ENCODE measurements around the gene SYTL3. TPM values are rescaled to one million over a fixed set of nuclear protein-coding genes. Genes with fewer than 3 reads are reported as not detected.
A peak's percentile ranks its signal among the peaks of the same experiment; 100 is the strongest.

Gene SYTL3
- total and polyA plus RNA-seq, 2 experiments from 2014 or later = 0.07 TPM; not detected in 1

DNA sequence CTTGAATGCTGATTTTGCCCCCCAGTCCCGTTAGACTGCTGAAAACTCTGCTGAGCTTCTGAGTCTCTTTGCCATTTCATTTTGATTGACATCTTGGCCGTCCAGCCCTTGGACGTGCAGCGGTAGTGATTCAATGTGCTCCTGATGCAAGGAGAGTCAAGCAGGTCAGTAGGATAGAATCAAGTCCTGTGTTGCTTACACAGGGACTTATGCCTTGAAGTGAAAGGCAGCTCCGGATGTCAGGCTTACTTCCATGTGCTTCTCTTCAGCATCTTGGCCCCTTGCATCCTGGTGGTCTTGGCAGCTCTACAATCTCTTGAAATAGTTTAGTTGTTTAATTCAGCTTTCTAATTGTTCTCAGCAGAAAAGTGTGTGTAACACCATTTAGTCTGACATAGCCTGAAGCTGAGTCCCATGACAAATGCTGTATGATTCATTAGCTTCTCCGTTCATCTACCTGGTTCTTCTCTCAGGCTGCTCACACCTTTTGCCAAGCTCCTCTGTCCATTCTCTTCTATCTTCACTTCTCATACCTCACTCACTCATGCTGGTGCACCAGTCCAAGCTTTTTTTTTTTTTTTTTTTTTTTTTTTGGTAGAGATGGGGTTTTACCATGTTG is 93.3 kb downstream of the SYTL3 start:
- Histone ChIP-seq H3K9me2 (ENCODE audit: insufficient read depth) (no peaks in the 10 kb centered on the region), H3K27me3 (ENCODE audit: insufficient read depth) (no peaks in the 10 kb centered on the region), H3K27ac (ENCODE audit: low read depth) (no peak overlapping the region), H3K79me2 (replicated peaks; ENCODE audit: insufficient read depth) (no peaks in the 10 kb centered on the region), H2AFZ (0 out of 2 replicates have a peak overlapping the region, but pooled peaks have one; percentile 18), H4K20me1 (replicated peaks; ENCODE audit: insufficient read depth) (no peaks in the 10 kb centered on the region), H3F3A (replicated peaks; ENCODE audit: low read depth) (no peaks in the 10 kb centered on the region), H3K36me3 (ENCODE audit: insufficient read depth) (peaks cover 8% of the 10 kb centered on the region; the same call in 1 of the 2 replicates), H3K4me1 (ENCODE audit: insufficient read depth) (no peaks in the 10 kb centered on the region), H3K4me3 (no peak overlapping the region), H3K4me2 (no peak overlapping the region)
- no peak for ATAC-seq
- no peak for TF ChIP-seq ETS1 (IDR thresholded peaks at IDR 0.05)
- TF ChIP-seq EZH2 (IDR thresholded peaks at IDR 0.05; ENCODE audit: low read depth, unreplicated experiment) = no peak
- no peak for TF ChIP-seq POLR2AphosphoS5 (IDR thresholded peaks at IDR 0.05; ENCODE audit: low read depth)
- no peak for TF ChIP-seq EZH2phosphoT487 (IDR thresholded peaks at IDR 0.05; ENCODE audit: unreplicated experiment)
- no peak for TF ChIP-seq CREB1 (CRISPR knock-in tag; IDR thresholded peaks at IDR 0.05; ENCODE audit: low read depth)
- TF ChIP-seq STAT1 (IDR thresholded peaks at IDR 0.05; ENCODE audit: unreplicated experiment) = no peak
- no peak for TF ChIP-seq ZNF331 (CRISPR knock-in tag; IDR thresholded peaks at IDR 0.05; ENCODE audit: low read depth)
- TF ChIP-seq, protein P1, sequence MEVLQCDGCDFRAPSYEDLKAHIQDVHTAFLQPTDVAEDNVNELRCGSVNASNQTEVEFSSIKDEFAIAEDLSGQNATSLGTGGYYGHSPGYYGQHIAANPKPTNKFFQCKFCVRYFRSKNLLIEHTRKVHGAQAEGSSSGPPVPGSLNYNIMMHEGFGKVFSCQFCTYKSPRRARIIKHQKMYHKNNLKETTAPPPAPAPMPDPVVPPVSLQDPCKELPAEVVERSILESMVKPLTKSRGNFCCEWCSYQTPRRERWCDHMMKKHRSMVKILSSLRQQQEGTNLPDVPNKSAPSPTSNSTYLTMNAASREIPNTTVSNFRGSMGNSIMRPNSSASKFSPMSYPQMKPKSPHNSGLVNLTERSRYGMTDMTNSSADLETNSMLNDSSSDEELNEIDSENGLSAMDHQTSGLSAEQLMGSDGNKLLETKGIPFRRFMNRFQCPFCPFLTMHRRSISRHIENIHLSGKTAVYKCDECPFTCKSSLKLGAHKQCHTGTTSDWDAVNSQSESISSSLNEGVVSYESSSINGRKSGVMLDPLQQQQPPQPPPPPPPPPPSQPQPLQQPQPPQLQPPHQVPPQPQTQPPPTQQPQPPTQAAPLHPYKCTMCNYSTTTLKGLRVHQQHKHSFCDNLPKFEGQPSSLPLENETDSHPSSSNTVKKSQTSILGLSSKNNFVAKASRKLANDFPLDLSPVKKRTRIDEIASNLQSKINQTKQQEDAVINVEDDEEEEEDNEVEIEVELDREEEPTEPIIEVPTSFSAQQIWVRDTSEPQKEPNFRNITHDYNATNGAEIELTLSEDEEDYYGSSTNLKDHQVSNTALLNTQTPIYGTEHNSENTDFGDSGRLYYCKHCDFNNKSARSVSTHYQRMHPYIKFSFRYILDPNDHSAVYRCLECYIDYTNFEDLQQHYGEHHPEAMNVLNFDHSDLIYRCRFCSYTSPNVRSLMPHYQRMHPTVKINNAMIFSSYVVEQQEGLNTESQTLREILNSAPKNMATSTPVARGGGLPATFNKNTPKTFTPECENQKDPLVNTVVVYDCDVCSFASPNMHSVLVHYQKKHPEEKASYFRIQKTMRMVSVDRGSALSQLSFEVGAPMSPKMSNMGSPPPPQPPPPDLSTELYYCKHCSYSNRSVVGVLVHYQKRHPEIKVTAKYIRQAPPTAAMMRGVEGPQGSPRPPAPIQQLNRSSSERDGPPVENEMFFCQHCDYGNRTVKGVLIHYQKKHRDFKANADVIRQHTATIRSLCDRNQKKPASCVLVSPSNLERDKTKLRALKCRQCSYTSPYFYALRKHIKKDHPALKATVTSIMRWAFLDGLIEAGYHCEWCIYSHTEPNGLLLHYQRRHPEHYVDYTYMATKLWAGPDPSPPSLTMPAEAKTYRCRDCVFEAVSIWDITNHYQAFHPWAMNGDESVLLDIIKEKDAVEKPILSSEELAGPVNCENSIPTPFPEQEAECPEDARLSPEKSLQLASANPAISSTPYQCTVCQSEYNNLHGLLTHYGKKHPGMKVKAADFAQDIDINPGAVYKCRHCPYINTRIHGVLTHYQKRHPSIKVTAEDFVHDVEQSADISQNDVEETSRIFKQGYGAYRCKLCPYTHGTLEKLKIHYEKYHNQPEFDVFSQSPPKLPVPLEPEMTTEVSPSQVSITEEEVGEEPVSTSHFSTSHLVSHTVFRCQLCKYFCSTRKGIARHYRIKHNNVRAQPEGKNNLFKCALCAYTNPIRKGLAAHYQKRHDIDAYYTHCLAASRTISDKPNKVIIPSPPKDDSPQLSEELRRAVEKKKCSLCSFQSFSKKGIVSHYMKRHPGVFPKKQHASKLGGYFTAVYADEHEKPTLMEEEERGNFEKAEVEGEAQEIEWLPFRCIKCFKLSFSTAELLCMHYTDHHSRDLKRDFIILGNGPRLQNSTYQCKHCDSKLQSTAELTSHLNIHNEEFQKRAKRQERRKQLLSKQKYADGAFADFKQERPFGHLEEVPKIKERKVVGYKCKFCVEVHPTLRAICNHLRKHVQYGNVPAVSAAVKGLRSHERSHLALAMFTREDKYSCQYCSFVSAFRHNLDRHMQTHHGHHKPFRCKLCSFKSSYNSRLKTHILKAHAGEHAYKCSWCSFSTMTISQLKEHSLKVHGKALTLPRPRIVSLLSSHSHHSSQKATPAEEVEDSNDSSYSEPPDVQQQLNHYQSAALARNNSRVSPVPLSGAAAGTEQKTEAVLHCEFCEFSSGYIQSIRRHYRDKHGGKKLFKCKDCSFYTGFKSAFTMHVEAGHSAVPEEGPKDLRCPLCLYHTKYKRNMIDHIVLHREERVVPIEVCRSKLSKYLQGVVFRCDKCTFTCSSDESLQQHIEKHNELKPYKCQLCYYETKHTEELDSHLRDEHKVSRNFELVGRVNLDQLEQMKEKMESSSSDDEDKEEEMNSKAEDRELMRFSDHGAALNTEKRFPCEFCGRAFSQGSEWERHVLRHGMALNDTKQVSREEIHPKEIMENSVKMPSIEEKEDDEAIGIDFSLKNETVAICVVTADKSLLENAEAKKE (CRISPR knock-in tag; IDR thresholded peaks at IDR 0.05) = no peak
- TF ChIP-seq REST (IDR thresholded peaks at IDR 0.05; ENCODE audit: unreplicated experiment) = no peak
- no peak for TF ChIP-seq JUNB (IDR thresholded peaks at IDR 0.05; ENCODE audit: unreplicated experiment)
- TF ChIP-seq NANOG (IDR thresholded peaks at IDR 0.05; ENCODE audit: borderline replicate concordance) = no peak
- TF ChIP-seq, protein P2, sequence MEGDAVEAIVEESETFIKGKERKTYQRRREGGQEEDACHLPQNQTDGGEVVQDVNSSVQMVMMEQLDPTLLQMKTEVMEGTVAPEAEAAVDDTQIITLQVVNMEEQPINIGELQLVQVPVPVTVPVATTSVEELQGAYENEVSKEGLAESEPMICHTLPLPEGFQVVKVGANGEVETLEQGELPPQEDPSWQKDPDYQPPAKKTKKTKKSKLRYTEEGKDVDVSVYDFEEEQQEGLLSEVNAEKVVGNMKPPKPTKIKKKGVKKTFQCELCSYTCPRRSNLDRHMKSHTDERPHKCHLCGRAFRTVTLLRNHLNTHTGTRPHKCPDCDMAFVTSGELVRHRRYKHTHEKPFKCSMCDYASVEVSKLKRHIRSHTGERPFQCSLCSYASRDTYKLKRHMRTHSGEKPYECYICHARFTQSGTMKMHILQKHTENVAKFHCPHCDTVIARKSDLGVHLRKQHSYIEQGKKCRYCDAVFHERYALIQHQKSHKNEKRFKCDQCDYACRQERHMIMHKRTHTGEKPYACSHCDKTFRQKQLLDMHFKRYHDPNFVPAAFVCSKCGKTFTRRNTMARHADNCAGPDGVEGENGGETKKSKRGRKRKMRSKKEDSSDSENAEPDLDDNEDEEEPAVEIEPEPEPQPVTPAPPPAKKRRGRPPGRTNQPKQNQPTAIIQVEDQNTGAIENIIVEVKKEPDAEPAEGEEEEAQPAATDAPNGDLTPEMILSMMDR (conservative IDR thresholded peaks at IDR 0.05; ENCODE audit: low read depth in 2 of 2) = no peak
- no peak for TF ChIP-seq ZNF114 (CRISPR knock-in tag; IDR thresholded peaks at IDR 0.05)
- peaks cover 8% of the 10 kb centered on the region; the same call in 2 of the 3 replicates for H3K9me3 Mint-ChIP-seq
- no peak overlapping the region for H3K4me3 Mint-ChIP-seq
- H3K36me3 Mint-ChIP-seq (ENCODE audit: low read depth) = peaks cover 6% of the 10 kb centered on the region; the same call in 2 of the 3 replicates
- DNase-seq (ENCODE audit: low spot score) = no peak
- peaks cover 6% of the 10 kb centered on the region for H3K27me3 Mint-ChIP-seq (ENCODE audit: insufficient read depth, low read depth, poor library complexity)
- no peak overlapping the region for H3K27ac Mint-ChIP-seq
- H3K4me1 Mint-ChIP-seq = no peaks in the 10 kb centered on the region
